Stimulated activated CD8-positive, alpha-beta memory T cell treated with anti-CD3 and anti-CD28 coated beads, Interleukin-4, amount 100 ng/mL, for 48 hours (primary cell): ENCODE measurements around the gene PTPRJ.
"Not testable (repeated sequence)": the region's sequence is repeated elsewhere in the genome, so short reads cannot be mapped to it uniquely, and the experiment has no call there.

Source experiments
- DNase-seq: peaks from one replicate; pipeline ENCODE4 v3.0.0-alpha.2; 2020

Gene PTPRJ

GRCh38 chr11:48123934-48124755, 143.8 kb downstream of the PTPRJ start:
- no peak for DNase-seq

GRCh38 chr11:48124880-48125279, 144.5 kb downstream of the PTPRJ start:
- no peak for DNase-seq

- no peak for DNase-seq
Measured at GRCh38 chr11:48125866-48126265, 145.5 kb downstream of the PTPRJ start.

- no peak for DNase-seq
Measured at GRCh38 chr11:48127521-48128183, 147.3 kb downstream of the PTPRJ start.

- no peak for DNase-seq
Measured at GRCh38 chr11:48129697-48130395, 149.5 kb downstream of the PTPRJ start.

- no peak for DNase-seq
Measured at GRCh38 chr11:48134221-48134922, 154.0 kb downstream of the PTPRJ start.

- DNase-seq = no peak
Measured at GRCh38 chr11:48138222-48138621, 157.9 kb downstream of the PTPRJ start.

GRCh38 chr11:48139896-48140295, 159.5 kb downstream of the PTPRJ start:
- DNase-seq = not testable (repeated sequence)

GRCh38 chr11:48141475-48142122, 161.2 kb downstream of the PTPRJ start:
- no peak for DNase-seq

GRCh38 chr11:48142889-48143288, 162.5 kb downstream of the PTPRJ start:
- DNase-seq = no peak

GRCh38 chr11:48148749-48149148, 168.4 kb downstream of the PTPRJ start:
- DNase-seq = no peak

GRCh38 chr11:48150213-48150612, 169.9 kb downstream of the PTPRJ start:
- no peak for DNase-seq

- DNase-seq = no peak
Measured at GRCh38 chr11:48154151-48154550, 173.8 kb downstream of the PTPRJ start.

- no peak for DNase-seq
Measured at GRCh38 chr11:48161951-48162884, 181.9 kb downstream of the PTPRJ start.

GRCh38 chr11:48162885-48163268, 182.5 kb downstream of the PTPRJ start:
- no peak for DNase-seq

- DNase-seq = no peak
Measured at GRCh38 chr11:48163360-48164100, 183.2 kb downstream of the PTPRJ start.

- DNase-seq = no peak
Measured at GRCh38 chr11:48164836-48165235, 184.5 kb downstream of the PTPRJ start.

- no peak for DNase-seq
Measured at GRCh38 chr11:48165426-48165825, 185.1 kb downstream of the PTPRJ start.

- DNase-seq = no peak
Measured at GRCh38 chr11:48167380-48167779, 187.0 kb downstream of the PTPRJ start.

GRCh38 chr11:48168815-48169214, 188.5 kb downstream of the PTPRJ start:
- DNase-seq = no peak

GRCh38 chr11:48169259-48169658, 188.9 kb downstream of the PTPRJ start:
- no peak for DNase-seq
